ENCODE data around the gene PURA.

The PURA gene

DNA sequence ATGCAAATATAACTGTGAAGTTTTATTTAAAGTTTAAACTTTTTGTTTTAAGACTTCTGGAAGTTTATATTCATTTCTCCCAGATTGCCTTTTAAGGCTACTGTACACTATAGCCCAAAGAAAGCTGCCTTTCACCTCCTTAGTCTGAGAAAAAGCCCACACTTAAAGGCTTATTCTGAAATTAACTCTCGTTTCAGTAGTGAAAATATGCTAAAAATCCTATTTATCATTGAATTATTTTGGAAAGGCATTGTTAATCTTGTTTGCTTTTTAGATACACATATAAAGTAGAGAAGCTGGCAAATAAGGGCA lies 3.3 kb upstream of the PURA start:
- DNase-seq = no peak

DNA sequence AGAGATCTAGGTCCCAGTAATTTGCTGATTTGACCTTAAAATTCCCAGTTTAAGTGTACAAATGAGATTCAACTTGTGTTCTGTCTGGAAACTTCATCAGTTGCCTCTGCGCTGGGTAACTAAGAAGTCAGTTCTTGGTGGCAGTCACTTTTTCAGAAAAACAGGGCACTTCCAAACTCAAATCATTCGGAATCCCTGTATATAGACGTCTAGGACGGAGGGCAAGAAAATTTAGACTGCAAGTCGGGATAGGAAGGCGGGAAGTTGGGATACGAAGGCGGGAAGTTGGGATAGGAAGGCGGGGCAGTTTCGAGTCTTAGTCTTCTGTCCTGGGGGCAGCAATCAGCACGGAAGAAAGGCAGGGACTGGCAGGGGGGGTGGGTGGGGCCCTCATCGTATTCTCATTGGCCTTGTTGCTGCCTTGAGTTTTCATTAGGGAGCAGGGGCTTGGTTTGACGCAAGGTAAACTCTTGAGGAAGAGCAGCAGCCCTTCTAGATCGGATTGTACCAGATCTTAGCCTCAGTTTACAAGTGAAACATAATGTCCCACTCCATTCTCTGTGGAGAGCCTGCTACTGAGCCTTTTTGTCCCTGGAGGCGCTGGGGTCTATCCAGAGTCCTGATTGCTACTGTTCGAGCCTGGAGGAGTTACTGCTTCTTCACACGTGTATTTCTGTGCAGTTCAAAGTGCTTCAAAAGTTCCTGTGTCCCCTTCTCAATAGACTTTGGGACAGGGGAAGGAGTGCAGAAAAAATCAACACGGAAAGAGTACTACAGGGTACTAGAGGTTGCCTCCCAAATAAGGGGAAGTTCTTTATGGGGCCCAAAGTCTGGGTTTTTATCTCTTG lies 2.7 kb upstream of the PURA start:
- DNase-seq = no peak

DNA sequence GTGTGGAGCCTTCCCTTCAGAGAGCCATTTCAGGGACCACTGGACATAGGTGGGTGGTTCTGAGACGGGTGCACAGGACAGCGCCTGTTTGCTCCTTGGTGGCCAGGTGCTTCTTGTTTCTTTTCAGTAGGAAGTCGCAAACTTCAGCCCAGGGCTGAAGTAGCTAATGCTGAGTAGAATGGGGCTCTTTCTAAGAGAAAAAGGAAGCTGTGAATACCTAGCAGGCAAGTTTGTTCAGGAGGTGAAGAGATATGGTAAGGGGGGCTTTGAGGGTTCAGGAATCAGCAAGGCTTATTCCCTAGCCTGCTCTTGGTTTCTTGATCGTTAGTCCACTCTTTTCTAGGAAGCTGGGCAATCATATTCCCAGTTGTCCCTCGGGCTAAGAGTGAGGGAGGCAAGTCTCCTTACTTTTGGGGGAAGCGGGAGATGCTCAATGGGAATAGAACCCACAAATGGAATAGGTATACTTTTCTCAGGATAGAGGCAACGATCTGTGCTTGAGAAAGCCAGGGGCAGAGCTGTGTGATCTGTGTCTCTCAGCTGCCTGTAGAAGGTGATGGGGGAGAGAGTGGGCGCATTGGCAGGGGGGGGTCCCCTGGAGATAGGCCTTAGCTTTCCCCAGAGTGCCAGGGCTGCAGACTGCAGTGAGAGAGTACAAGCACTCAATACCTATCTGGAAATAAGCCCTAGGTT lies 1.9 kb upstream of the PURA start:
- no peak for DNase-seq

DNA sequence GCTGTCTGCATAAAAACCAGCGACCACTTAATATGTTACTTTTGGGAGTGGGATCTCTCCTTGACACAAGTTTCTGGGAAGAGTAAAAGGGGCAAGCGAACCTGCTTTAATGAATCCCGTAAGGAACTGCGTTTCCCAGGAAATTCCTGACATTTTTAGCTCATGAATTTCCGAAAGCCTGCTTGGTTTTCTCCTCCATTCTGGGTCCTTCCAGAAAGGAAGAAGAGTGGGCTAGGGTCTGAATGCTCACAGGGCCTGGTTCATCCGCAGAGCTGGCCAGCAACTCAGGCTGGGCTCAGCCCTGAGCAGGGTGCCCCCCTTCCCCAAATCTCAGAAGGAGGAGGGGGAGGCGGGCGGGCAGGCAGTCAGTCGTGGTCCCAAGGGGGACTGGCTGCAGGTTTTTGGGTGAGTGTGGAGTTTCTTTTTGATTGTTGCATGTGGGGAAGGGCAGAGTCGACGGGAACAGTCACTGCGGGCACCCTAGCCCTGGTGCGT lies 1.2 kb upstream of the PURA start:
- DNase-seq = no peak

DNA sequence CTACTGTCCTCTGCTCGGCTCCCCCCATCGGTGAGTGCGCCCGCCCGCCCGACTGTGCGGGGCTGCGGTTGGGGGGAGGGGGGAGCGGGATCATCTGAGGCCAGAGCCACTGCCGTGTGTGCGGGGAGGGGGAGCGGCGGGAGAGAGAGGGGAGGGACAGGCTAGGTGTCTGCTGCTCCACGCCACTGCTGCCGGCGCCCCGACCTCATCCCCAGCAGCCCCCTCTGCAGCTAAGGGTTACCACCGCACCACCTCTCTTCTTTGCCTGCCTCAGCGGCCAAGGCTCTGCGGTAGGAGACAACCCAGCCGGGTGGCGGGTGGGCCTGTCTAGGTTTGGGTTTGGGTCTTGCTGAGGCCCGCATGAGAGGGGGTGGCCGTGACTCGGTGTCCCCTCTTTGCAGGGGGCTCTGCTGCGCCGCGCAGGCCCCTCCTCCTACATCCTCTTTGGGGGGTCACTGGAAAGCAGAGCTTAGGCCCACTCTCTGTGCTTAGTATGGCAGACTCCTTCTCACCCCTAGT lies 670 bp upstream of the PURA start:
- DNase-seq = no peak

DNA sequence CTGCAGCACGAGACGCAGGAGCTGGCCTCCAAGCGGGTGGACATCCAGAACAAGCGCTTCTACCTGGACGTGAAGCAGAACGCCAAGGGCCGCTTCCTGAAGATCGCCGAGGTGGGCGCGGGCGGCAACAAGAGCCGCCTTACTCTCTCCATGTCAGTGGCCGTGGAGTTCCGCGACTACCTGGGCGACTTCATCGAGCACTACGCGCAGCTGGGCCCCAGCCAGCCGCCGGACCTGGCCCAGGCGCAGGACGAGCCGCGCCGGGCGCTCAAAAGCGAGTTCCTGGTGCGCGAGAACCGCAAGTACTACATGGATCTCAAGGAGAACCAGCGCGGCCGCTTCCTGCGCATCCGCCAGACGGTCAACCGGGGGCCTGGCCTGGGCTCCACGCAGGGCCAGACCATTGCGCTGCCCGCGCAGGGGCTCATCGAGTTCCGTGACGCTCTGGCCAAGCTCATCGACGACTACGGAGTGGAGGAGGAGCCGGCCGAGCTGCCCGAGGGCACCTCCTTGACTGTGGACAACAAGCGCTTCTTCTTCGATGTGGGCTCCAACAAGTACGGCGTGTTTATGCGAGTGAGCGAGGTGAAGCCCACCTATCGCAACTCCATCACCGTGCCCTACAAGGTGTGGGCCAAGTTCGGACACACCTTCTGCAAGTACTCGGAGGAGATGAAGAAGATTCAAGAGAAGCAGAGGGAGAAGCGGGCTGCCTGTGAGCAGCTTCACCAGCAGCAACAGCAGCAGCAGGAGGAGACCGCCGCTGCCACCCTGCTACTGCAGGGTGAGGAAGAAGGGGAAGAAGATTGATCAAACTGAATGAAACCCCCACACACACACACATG lies 654 bp downstream of the PURA start:
- peak; percentile 37 for DNase-seq

DNA sequence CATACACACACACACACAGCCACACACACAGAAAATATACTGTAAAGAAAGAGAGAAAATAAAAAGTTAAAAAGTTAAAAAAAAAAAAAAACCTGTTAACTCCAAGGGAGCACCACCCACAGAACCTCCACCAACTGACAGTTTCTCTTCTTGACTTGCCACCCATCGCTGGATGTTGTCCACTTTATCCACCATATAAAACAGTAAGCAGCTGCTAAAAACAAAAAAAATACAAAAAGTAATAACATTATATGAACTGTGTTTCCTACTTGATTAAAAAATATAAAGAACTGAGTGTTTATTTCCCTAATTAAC lies 1.2 kb downstream of the PURA start:
- DNase-seq = no peak

DNA sequence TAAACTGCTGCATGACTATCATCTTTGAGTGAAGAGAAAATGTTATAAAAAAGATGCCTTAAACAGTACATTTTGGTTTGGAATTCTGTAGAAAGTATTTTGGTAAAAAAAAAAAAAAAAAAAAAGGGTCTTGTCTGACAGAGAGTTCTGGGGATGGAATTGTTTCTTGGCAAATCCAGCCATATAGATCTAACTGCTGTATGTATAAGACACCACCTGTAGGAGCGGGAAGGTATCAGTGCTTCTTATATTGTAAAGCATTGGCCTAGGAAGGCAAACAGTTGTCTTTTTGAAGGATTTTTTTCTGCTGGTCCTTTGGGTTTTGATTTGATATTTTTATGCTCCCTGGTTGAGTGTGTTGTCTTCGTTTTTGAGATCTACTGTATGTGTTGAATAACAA lies 2.8 kb downstream of the PURA start:
- DNase-seq = no peak

DNA sequence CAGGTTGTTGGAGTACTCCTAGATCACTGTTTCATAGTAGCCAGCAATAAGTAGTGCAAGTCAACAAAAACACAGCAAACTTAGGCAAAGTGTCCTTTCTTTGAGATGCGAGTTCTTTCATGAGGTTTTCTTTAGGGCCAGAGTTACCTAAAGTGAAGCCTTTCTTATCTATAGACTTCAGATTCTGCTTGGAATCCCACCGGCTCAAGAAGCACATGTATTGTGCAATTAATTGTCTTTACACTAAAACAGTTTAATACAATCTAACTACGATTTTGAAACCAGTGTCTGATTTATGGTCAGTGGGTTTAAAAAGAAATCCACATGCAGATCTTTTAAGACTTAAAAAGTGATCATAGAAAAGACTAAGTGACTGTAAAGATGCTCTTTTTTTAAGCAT lies 3.6 kb downstream of the PURA start:
- no peak for DNase-seq

DNA sequence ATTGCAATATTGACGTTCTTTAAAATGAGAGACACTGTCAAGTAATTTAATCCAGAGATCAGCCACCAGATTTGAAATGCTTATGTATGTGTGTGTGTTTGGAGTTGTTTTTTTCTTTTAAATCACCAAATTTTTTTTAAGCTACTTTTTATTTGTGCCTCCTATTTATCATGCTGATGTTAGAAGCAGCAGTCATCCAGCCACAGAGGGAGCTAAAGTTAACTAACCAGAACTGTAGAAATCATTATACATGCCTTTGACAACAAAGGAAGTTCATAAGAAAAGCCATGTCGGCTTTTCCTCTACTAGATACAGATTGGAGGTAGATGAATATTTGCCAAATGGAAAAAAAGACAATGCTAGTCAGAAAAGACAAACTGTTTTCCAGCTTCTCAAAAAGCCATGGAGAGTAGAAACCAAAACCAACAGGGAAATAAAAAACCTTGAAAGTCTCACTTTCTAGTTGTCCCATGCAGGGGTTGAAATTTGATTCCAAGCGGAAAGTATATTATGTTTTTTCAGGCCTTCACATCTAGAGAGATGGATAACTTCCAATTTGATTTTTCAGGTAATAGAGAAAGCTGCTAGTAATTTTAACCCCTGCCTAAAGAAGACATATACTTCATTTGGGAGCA lies 4.5 kb downstream of the PURA start:
- DNase-seq = no peak

DNA sequence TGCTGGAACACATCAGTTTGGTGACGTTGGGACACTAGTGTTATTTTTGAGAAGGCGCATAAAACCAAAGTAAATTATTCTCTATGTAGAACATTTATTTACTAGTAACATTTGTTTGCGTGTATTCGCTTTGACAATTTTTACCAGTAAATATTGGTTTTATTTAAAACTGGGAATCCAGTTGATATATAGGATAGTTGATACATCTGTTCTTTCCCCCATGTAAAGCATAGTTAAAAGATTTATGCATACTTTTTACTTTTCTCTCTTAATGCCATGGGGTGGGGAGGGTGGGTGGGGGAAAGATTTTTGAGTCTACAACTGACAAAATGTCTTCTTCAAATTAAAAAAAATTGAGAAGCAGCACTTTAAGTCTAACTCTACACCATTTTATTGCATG lies 11.7 kb downstream of the PURA start, which contains the start of gene IGIP:
Gene IGIP (plus strand): TSS at position 301 of the 400 bp plus-strand sequence. CDS start 2,540 bp downstream, outside the sequence.
- no peak for DNase-seq

DNA sequence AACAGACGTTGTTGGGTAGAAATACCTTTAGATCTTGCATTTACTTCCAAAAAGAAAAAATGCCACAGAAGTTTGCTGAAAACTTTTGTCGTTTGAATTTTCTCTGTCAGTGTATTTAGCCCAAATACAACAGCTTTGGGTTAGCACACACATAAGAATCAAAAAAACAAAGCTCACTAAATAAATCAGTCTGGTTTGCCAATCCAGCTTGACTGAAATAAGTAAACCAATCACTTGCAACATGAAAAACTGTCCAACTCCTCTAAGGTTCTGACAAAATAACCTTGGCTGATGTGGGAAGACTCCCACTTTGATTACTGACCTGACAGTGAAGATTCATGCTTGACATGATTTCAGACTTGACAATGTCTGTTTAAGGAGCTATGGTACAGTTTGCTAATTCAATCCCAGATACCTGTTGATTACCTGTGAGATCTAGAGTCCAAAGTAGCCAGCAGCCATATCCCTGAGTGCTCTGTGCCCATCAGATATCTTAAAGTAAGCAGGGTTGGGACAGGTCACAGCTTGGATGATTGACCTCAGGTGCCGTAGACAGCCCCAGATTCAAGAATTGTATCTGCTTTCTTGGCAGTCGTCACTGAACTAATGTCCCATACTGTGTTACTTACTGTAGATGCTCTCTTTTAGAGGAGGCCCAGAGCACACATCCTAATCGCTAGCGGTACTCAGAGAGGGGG lies 12.6 kb downstream of the PURA start:
- DNase-seq = no peak

DNA sequence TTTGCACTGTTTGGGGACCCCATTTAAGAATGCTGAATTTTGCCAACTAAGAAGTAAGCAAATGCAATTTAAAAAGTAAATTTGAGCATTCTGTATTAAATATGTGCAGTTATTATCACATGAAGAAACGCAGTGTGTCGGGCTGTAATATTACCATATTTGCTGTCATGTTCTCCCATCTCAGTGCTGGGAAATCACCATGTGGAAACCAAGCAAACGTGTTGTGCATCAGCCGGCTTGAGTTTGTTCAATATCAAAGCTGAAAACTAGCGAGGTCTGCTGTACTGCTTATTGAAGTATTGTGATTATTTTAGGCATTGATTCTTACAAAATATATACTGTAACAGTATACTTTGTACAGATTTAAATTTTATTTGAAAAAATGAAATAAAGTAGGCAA lies 14.5 kb downstream of the PURA start:
- no peak for DNase-seq

DNA sequence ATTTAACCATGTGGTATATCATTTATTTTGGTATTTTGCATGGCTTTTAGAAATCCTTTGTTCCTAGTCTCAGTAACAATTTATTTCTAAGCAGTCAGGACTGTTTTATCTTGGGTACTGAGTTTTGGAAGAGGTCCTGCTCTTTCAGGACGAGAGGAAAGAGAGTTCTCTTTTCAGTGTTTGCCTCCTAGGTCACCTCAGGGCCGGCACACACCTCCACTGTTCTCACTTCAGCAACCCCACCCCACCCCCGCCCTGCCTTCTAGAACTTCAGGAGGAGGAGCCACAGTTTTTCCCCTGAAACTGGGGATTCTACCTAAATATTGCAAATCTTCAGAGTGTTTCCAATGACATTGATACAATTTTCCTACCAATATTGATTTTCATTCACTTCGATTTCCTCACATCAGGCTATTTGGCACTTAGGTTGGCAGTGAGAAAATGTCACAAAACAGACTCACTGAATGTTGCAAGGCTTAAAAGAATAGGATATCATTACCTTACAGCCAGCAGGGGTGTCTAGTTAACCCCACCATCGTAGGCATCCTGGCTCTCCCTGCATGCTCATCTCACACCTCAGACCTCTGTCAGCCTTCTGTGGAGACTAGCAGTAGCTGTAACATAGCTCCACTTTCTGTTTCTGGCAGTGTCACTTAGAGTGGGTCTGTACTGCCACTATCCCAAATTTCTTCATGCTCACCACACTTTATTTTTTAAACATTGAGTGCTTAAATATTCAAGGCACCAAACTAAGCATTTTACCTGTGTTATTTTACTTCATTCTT lies 17.2 kb downstream of the PURA start:
- DNase-seq = no peak

DNA sequence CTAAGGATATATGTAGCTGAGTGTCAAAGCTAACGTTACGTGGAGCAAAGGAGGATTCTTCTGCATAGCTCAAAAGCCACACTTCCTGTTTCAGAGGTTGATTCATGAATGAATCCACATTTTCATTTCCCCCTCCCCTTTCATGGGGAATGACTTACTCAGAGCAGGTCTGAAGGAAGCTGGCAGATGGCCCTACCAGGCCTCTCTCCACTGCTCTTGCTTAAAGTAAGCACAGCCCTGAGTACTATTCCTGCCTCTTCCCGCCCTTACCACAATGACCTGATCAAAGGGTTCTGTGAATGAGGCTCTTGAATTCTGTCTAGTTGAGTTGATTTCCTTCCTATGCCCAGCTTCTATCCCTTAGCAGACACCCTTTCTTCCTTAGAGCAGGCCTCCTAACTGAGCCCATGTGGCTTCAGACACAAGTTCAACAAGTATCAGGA lies 18.1 kb downstream of the PURA start:
- peak; percentile 61 for DNase-seq

DNA sequence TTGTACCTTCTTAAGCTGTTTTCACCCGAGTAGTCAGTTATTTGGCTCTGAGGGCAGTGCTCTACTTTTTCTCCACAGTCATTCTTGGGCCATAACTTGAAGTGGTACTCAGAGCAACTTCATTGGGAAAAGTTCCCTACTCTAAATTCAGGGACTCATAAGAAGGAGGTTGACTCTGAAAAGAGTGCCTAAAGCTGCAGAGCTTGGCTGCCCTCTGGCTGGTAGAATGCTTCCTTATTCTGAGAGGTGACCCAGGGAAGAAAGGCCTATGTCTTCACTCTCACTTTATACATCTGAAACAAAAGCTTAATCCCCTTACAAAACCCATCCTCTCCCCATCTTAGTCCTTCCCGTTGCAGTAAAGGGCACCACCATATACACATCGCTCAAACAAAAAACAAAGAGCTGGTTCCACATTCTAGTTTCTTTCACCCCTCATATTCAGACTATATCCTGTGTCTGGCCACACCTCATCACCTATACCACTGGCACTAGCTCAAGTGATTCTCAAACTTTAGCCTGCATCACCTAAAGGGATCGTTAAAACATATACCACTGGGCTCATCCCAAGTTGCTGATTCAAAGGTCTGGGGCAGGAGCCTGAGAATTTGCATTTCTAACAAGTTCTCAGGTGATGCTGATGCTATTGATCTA lies 19.7 kb downstream of the PURA start:
- no peak for DNase-seq

DNA sequence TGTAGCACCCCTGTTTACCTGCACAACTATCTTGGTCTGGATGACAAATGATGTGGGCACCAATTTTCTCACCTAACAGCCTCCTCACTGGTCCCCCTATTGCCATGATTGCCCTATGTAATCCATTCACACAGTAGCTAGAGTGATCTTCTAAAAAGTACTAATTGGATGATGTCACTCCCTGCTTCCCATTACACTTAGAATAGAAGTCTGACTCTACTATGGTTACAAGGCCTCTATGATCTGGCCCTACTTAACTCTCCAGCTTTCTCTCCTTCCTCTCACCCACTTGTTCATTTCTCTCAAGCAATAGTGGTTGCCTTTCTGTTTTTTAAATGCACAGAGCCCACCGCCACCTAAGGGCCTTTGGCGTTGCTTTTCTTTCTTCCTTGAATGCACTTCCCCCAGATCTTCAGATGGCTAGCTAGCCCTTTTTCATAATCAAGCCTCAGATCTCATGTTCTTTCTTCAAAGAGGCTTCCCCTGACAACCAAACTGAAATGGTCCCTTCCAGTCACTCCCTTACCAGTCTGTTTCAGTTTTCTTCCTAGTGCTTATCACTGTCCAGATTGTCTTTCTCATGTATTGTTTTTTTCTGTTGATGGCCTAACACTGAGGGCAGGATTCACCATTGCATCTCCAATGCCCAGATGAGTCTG lies 20.5 kb downstream of the PURA start:
- DNase-seq = no peak

DNA sequence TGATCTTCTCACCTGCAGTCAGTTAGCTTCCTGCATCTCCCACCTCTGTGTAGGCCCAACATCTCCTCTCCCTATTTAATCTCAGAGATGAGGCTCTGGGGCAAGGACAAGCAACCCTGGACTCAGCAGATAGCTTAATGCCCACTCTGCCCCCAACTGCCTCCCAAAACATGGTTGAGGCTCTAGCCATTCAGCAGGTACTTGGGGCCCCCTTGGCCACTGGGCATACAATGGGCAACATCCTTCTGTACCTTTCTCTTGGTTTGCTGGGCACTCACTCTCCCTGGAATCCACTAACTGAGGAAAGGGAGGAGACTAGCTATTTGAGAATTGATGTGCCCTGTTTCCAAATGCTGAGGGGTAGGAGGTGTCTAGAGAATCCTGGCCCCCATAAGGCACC lies 21.2 kb downstream of the PURA start:
- no peak for DNase-seq

DNA sequence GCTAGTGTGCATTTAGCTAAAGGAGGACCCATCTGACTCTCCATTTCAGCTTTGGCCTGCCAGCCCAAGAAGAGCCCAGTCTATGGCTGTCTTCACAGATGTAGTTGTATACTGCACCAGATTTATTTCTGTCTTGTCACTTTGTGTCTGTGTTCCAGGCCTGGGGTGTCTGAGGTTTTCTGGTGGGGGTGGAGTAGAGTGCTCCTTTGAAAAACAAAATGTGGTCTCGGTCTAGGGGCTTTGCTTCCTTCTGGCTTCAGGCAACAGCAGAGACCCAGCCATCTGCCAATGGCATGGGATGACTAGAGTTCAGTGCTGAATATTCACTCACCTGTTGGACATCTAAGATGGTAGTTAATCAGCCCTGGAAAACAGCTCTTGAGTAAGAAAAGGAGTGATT lies 22.7 kb downstream of the PURA start:
- DNase-seq = no peak

DNA sequence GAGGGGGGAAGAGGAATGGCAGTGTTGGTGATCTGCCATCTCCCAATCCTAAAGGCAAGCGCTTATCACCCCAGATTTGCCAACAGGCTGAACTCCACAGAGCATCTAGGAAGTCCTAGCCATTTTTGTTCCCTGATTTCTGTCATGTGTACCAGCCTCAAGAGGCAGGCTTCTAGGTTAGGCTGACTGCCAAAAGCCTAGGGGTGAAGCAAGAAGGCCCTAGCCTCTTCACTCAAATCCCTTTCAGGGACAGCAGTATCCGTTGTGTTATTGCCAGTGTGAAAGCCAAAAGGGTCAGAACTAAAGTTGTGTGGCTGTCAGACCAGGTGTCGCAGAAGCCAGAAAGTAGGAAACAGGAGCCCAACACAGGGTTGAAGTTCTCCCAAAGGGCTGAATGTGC lies 26.5 kb downstream of the PURA start:
- no peak for DNase-seq

Data from NCI-H2029 treated with DMSO at 0.1 percent for 48 hours (cell line).